IMR-90 (cell line): ENCODE measurements around the gene TMEM184B. TPM values are rescaled to one million over a fixed set of nuclear protein-coding genes. Genes with fewer than 3 reads are reported as not detected.

ENCODE experiments used
- ATAC-seq: fragments of 200-7000 bp; cut with Tn5 transposase; 2 replicates; pipeline ENCODE4 v1.9.1; 2020; ENCODE audit warnings: low read depth, mild to moderate bottlenecking, moderate library complexity
- BruUV-seq: library from RNA; stranded (reverse); fragments of 400-500 nt; replicated peaks from 2 replicates; lab custom pipeline; 2021; lab: Mats Ljungman, UMichigan
- CTCF ChIA-PET: fragments of 300-600 bp; formaldehyde crosslinking; extraction: SDS; loops from one replicate; lab custom pipeline; 2021; ENCODE audit warnings: antibody characterized with exemption; lab: Yijun Ruan, JAX
- POLR2A ChIA-PET: fragments of 300-600 bp; sonication (Branson Sonifier 250); formaldehyde crosslinking; loops from one replicate; lab custom pipeline; 2022; ENCODE audit warnings: antibody characterized with exemption; ENCODE audit not compliant: unreplicated experiment; lab: Charles Lee
- DNase-seq: peaks from one replicate; pipeline ENCODE4 v3.0.0; 2013
- H2AFZ ChIP-seq: replicated peaks from 2 replicates; pipeline ENCODE3; 2013; ENCODE audit warnings: low read length, mild to moderate bottlenecking; ENCODE audit not compliant: poor library complexity
- H2AK5ac ChIP-seq: 2 replicates; pipeline ENCODE4 v1.6.1; 2013; ENCODE audit warnings: low read depth, low read length, inconsistent platforms
- H2AK9ac ChIP-seq: replicated peaks from 2 replicates; pipeline ENCODE3; 2013; ENCODE audit warnings: mild to moderate bottlenecking, low read depth, low read length, moderate library complexity; ENCODE audit not compliant: poor library complexity
- H2BK120ac ChIP-seq: 2 replicates; pipeline ENCODE4 v1.6.1; 2013; ENCODE audit warnings: low read depth, low read length, inconsistent platforms
- H2BK15ac ChIP-seq: 3 replicates; pipeline ENCODE4 v1.6.1; 2013; ENCODE audit warnings: low read depth, low read length, inconsistent platforms
- H2BK20ac ChIP-seq: 2 replicates; pipeline ENCODE4 v1.6.1; 2013; ENCODE audit warnings: low read depth, mild to moderate bottlenecking, inconsistent platforms, low read length, moderate library complexity
- H2BK5ac ChIP-seq: 2 replicates; pipeline ENCODE4 v1.6.1; 2013; ENCODE audit warnings: mild to moderate bottlenecking, low read depth, low read length, inconsistent platforms; ENCODE audit not compliant: poor library complexity, severe bottlenecking
- H3K14ac ChIP-seq: replicated peaks from 2 replicates; pipeline ENCODE4 v1.6.1; 2013; ENCODE audit warnings: low read depth, low read length, inconsistent platforms
- H3K18ac ChIP-seq: 2 replicates; pipeline ENCODE4 v1.6.1; 2013; ENCODE audit warnings: low read depth, low read length, control low read depth
- H3K23ac ChIP-seq: 2 replicates; pipeline ENCODE4 v1.6.1; 2013; ENCODE audit warnings: low read depth, low read length, inconsistent platforms
- H3K27ac ChIP-seq: 2 replicates; pipeline ENCODE4 v1.5.1; 2013; ENCODE audit warnings: mild to moderate bottlenecking, control low read depth, low read length; ENCODE audit not compliant: insufficient read depth
- H3K27me3 ChIP-seq: 2 replicates; pipeline ENCODE4 v1.6.1; 2013; ENCODE audit warnings: low read length; ENCODE audit not compliant: control insufficient read depth, insufficient read depth
- H3K36me3 ChIP-seq: 2 replicates; pipeline ENCODE4 v1.6.1; 2013; ENCODE audit warnings: low read length, mixed read lengths; ENCODE audit not compliant: control insufficient read depth, insufficient read depth
- H3K4ac ChIP-seq: 2 replicates; pipeline ENCODE4 v1.6.1; 2013; ENCODE audit warnings: low read depth, low read length, inconsistent platforms
- H3K4me1 ChIP-seq: 2 replicates; pipeline ENCODE4 v1.6.1; 2013; ENCODE audit warnings: low read length, mixed read lengths; ENCODE audit not compliant: control insufficient read depth, insufficient read depth
- H3K4me2 ChIP-seq: 2 replicates; pipeline ENCODE4 v1.6.1; 2013; ENCODE audit warnings: low read depth, mild to moderate bottlenecking, control low read depth, low read length, moderate library complexity
- H3K4me3 ChIP-seq: 2 replicates; pipeline ENCODE4 v1.5.1; 2013; ENCODE audit warnings: low read depth, mild to moderate bottlenecking, control low read depth, low read length, moderate library complexity; ENCODE audit not compliant: insufficient read depth
- H3K56ac ChIP-seq: 2 replicates; pipeline ENCODE4 v1.6.1; 2013; ENCODE audit warnings: low read length, inconsistent platforms; ENCODE audit not compliant: insufficient read depth; ENCODE audit errors: extremely low read depth
- H3K79me1 ChIP-seq, 2 experiments: 2 replicates each; pipeline ENCODE4 v1.6.1; 2013; ENCODE audit warnings: low read length in 2 of 2, inconsistent platforms in 1 of 2, low read depth in 1 of 2
- H3K9ac ChIP-seq: 2 replicates; pipeline ENCODE4 v1.6.1; 2013; ENCODE audit warnings: low read depth, low read length, control low read depth
- H3K9me1 ChIP-seq: 2 replicates; pipeline ENCODE4 v1.6.1; 2013; ENCODE audit warnings: low read length, inconsistent platforms; ENCODE audit not compliant: insufficient read depth
- H3K9me3 ChIP-seq: 2 replicates; pipeline ENCODE4 v1.6.1; 2013; ENCODE audit warnings: low read length; ENCODE audit not compliant: control insufficient read depth, insufficient read depth
- H4K20me1 ChIP-seq: 2 replicates; pipeline ENCODE4 v1.6.1; 2013; ENCODE audit warnings: low read length, inconsistent platforms; ENCODE audit not compliant: insufficient read depth
- H4K5ac ChIP-seq: 2 replicates; pipeline ENCODE4 v1.6.1; 2013; ENCODE audit warnings: mild to moderate bottlenecking, low read depth, low read length, control low read depth
- H4K8ac ChIP-seq, 2 experiments: 2 replicates each; pipeline ENCODE4 v1.6.1; 2013; ENCODE audit warnings: low read depth in 2 of 2, low read length in 2 of 2, control low read depth in 1 of 2, inconsistent platforms in 1 of 2
- H4K91ac ChIP-seq: 2 replicates; pipeline ENCODE4 v1.6.1; 2013; ENCODE audit warnings: low read depth, low read length, inconsistent platforms; ENCODE audit not compliant: insufficient read depth
- CHD1 ChIP-seq: IDR thresholded peaks from 2 replicates; pipeline ENCODE4 v1.6.1; 2012; ENCODE audit warnings: low read depth, low read length, improper control_type of control experiment
- CTCF ChIP-seq: conservative IDR thresholded peaks from 2 replicates; pipeline ENCODE4 v1.5.1; 2012; ENCODE audit warnings: mild to moderate bottlenecking, low read depth, low read length, improper control_type of control experiment
- MXI1 ChIP-seq: IDR thresholded peaks from 2 replicates; pipeline ENCODE4 v1.6.1; 2012; ENCODE audit warnings: low read depth, mild to moderate bottlenecking, low read length, moderate library complexity, borderline replicate concordance
- POLR2A ChIP-seq: IDR thresholded peaks from 2 replicates; pipeline ENCODE4 v1.6.1; 2012; ENCODE audit warnings: mild to moderate bottlenecking, low read depth, low read length
- RFX5 ChIP-seq: IDR thresholded peaks from 2 replicates; pipeline ENCODE4 v1.8.0; 2012; ENCODE audit warnings: low read depth, mild to moderate bottlenecking, low read length, moderate library complexity
- WGBS, 2 experiments: methylation state at CpG; one replicate each; pipeline versions ENCODE4 v1.1.5 to v1.1.7; 2013; ENCODE audit warnings: missing lambda C conversion rate in 2 of 2; ENCODE audit not compliant: insufficient read length in 1 of 2; ENCODE audit errors: extremely low coverage in 2 of 2; 5-methylcytosine and 5-hydroxymethylcytosine counted together
- dilution Hi-C: fragments of 300-500 bp; cut with HindIII; formaldehyde crosslinking; loops from one replicate; pipeline ENCODE4 v1.14.3; 2018; ENCODE audit warnings: low sequenced_read_pairs; ENCODE audit not compliant: unreplicated experiment
- in situ Hi-C: fragments of 300-500 bp; cut with MboI; formaldehyde crosslinking; loops from 3 replicates; pipeline ENCODE4 v1.14.3; 2019; ENCODE audit warnings: low sequenced_read_pairs, inconsistent platforms, mixed read lengths
- intact Hi-C: fragments of 100-400 bp; cut with micrococcal nuclease; formaldehyde crosslinking; loops from 2 replicates; pipeline ENCODE4 v1.10.0; 2022
- polyA plus RNA-seq, 3 experiments: library from polyadenylated mRNA; depleted of rRNA; stranded (reverse); fragments of >200 nt; gene quantifications; 2 replicates each; pipeline ENCODE4 v1.2.3, GENCODE V29; 2012; ENCODE audit warnings: low replicate concordance in 1 of 3
- total RNA-seq: library from RNA; depleted of rRNA; stranded (reverse); fragments of >200 nt; gene quantifications from 2 replicates; pipeline ENCODE4 v1.2.3, GENCODE V29; 2012

TMEM184B gene
- total and polyA plus RNA-seq, 2 of the 4 experiments (the other 2 are of a cell fraction), result 9.1 to 81.1 TPM

GRCh38 chr22:38314933-38315822 lies 42.4 kb upstream of the TMEM184B start:
- Histone ChIP-seq H2BK5ac (peak overlapping the region; percentile 94), H3K36me3 (peaks cover 26% of the 10 kb centered on the region), H3K14ac (peak overlapping the region; percentile 97), H3K4me1 (peaks cover 46% of the 10 kb centered on the region), H3K4me2 (peak overlapping the region; percentile 92), H4K91ac (peak overlapping the region; percentile 93), H3K4ac (peak overlapping the region; percentile 85), H3K27ac (peak overlapping the region; percentile 98), H3K23ac (peak overlapping the region; percentile 99), H4K8ac (peak overlapping the region; percentile 83 to 86), H4K5ac (peak overlapping the region; percentile 28; the same call in 1 of the 2 replicates), H2AFZ (peak overlapping the region; percentile 71), H4K20me1 (peaks cover 60% of the 10 kb centered on the region), H2BK120ac (peak overlapping the region; percentile 72), H2AK9ac (peak overlapping the region; percentile 97), H3K18ac (peak overlapping the region; percentile 56), H2BK15ac (peak overlapping the region; percentile 37; the same call in 2 of the 3 replicates), H3K56ac (peak overlapping the region; percentile 97), H3K9me1 (peaks cover 34% of the 10 kb centered on the region), H3K4me3 (peak overlapping the region; percentile 92), H3K9ac (peak overlapping the region; percentile 99), H2AK5ac (peak overlapping the region; percentile 99), H3K79me1 (peaks cover 0 to 54% of the 10 kb centered on the region in 2 experiments; a peak in 2 of 4 replicates), H3K27me3 (no peaks in the 10 kb centered on the region), H3K9me3 (no peaks in the 10 kb centered on the region), H2BK20ac (peak overlapping the region; percentile 61; the same call in 1 of the 2 replicates)
- dilution Hi-C loops (no loop called here), in situ Hi-C loops (no loop called here), intact Hi-C loops (no loop called here)
- DNase-seq (peak; percentile 35), ATAC-seq (no peak)
- ChIA-PET CTCF (interaction anchor here (0.7 kb wide), 1 partner anchor 13 kb away, joined by 3 read pairs; no protein-coding TSS in a partner anchor), POLR2A (interaction anchor here (0.5 to 0.9 kb wide), 3 partner anchors 10 to 68 kb away, joined by 3 to 30 read pairs (median 4); no protein-coding TSS in a partner anchor)
- 0% methylated on average over 2 of the region's 21 CpGs; no CpG with 5 or more reads in 1 of the 2 experiments for WGBS, 2 experiments
- TF ChIP-seq MXI1, result peak; percentile 62; the same call in 1 of the 2 replicates
- TF ChIP-seq POLR2A, result peak; percentile 20
- no peak for TF ChIP-seq CTCF
- TF ChIP-seq CHD1, result no peak
- no peak for TF ChIP-seq RFX5
- BruUV-seq, result no TSS peak
